GM12892 (cell line): Measurements from ENCODE around the gene CDK16.

ENCODE experiments used
- POLR2A ChIP-seq: IDR thresholded peaks from 2 replicates; pipeline ENCODE4 v1.6.1; 2011; ENCODE audit warnings: low read depth, low read length, control low read depth
- POLR2AphosphoS5 ChIP-seq: IDR thresholded peaks from 2 replicates; pipeline ENCODE4 v1.6.1; 2011; ENCODE audit warnings: low read depth, low read length, control low read depth
- TAF1 ChIP-seq: IDR thresholded peaks from 2 replicates; pipeline ENCODE4 v1.6.1; 2011; ENCODE audit warnings: low read depth, mild to moderate bottlenecking, control low read depth, low read length, borderline replicate concordance

DNA sequence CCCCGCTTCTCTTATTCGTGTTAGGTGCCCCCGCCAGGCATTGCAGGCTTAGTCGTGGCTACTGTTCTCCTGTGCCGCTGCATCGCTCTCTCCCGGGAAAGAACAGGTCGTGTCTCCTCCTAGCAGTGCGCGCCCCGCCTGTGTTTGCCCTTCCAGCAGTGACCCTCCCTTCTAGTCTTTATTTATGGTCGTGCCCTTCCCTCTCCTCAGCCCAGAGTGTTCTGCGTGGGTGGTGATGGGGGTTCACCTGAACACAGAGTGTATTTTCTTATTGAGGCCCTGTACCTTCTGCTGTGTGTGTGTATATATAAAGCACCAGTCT is 29.5 kb downstream of the CDK16 start:
- TF ChIP-seq POLR2A: no peak
- no peak for TF ChIP-seq TAF1
- no peak for TF ChIP-seq POLR2AphosphoS5
